LNCaP clone FGC (cell line): ENCODE measurements around the gene COA8.

Experiments
- DNase-seq: peaks from one replicate; pipeline ENCODE4 v3.0.0-alpha.2; 2011; ENCODE audit warnings: low read depth
- H3K4me3 ChIP-seq: 2 replicates; pipeline ENCODE4 v1.5.1; 2011; ENCODE audit warnings: mild to moderate bottlenecking, low read depth, low read length, control low read depth
- TF ChIP-seq, protein P1 (sequence below): IDR thresholded peaks from 2 replicates; pipeline ENCODE4 v1.5.1; 2012; ENCODE audit warnings: mild to moderate bottlenecking; ENCODE audit not compliant: control insufficient read depth, insufficient read depth; ENCODE audit errors: extremely low read depth

Gene COA8

DNA sequence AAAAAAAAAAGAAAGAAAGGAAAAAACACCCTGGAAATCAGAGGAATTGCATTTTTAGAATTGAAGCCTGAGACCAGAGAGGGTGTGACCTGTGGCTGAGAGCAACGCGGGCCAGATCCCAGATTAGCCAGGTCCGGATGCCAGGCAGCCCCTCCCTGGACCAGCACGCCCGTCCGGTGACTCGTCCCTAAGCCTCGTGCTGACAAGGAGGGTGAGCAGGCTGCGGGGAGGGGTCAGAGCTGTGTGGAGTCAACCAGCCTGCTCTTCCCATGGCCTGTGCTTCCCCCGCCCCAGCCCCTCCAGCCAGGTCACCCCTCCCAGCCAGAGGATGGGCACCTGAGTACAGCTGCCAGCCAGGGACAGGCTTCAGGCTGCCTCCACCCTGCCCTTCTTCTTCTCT is 62.1 kb downstream of the COA8 start:
- TF ChIP-seq, protein P1, sequence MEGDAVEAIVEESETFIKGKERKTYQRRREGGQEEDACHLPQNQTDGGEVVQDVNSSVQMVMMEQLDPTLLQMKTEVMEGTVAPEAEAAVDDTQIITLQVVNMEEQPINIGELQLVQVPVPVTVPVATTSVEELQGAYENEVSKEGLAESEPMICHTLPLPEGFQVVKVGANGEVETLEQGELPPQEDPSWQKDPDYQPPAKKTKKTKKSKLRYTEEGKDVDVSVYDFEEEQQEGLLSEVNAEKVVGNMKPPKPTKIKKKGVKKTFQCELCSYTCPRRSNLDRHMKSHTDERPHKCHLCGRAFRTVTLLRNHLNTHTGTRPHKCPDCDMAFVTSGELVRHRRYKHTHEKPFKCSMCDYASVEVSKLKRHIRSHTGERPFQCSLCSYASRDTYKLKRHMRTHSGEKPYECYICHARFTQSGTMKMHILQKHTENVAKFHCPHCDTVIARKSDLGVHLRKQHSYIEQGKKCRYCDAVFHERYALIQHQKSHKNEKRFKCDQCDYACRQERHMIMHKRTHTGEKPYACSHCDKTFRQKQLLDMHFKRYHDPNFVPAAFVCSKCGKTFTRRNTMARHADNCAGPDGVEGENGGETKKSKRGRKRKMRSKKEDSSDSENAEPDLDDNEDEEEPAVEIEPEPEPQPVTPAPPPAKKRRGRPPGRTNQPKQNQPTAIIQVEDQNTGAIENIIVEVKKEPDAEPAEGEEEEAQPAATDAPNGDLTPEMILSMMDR, result no peak
- no peak for DNase-seq
- H3K4me3 ChIP-seq, result no peak overlapping the region

DNA sequence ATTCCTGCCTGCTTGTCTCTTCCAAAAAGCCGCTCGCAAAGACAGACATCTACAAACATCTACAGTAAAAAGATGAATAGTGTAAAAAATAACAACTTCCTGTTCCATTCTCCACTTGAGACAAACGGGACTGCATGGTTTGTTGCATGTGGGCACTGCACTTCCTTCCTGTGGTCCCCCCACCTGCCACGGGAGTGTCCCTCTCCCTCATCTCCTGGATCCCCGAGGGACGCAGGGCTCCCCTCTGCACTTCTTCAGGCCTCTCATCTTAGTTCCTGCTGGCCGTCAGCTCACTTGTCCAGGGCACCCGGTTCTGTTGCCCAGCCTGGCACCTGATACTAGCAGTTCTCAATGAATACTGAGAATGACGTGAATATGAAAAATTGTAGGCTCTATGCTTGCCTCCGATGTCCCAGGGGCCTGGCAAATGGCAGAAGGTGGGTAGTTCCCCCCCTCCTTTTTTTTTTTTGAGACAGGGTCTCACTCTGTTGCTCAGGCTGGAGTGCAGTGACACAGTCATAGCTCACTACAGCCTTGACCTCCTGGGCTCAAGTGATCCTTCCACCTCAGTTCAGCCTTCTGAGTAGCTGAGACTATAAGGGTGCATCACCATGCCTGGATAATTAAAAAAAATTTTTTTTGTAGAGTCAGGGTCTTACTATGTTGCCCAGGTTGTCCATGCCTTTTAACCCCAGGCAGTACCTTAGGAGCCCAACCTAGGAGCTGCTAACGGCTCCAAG is 62.8 kb downstream of the COA8 start:
- DNase-seq, result no peak
- no peak overlapping the region for H3K4me3 ChIP-seq
- TF ChIP-seq, protein P1, result no peak

DNA sequence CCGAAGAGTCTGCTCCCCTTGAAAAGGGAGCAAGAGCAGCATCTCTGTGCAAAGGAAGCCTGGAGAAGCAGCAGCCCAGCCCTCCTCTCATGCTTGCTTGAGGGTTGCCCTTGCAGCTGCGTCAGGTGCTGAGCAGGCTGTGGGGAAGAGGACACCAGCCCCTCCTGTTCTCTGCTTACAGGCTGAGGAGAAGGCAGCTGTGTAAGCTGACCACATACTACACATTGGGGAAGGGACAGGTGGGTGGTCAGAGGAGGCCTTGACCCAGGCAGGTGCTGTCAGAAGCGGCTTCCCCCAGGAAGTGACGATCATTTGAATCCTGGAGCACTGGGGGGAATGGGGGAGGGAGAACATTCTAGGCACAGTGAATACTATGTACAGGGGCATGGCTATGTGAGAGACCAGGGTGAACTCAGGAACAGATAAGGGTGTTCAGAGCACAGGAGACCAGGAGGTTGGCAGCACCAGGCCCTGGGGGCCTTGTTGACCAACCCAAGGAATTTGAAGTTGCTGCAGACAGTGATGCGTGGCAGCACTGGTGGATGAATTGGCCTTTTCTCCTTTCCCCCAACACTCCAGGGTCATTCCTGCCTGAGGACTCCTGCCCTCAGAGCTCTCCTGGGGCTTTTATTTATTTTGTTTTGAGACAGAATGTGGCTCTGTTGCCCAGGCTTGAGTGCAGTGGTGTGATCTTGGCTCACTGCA is 63.5 kb downstream of the COA8 start:
- no peak for DNase-seq
- TF ChIP-seq, protein P1, result no peak
- no peak overlapping the region for H3K4me3 ChIP-seq

DNA sequence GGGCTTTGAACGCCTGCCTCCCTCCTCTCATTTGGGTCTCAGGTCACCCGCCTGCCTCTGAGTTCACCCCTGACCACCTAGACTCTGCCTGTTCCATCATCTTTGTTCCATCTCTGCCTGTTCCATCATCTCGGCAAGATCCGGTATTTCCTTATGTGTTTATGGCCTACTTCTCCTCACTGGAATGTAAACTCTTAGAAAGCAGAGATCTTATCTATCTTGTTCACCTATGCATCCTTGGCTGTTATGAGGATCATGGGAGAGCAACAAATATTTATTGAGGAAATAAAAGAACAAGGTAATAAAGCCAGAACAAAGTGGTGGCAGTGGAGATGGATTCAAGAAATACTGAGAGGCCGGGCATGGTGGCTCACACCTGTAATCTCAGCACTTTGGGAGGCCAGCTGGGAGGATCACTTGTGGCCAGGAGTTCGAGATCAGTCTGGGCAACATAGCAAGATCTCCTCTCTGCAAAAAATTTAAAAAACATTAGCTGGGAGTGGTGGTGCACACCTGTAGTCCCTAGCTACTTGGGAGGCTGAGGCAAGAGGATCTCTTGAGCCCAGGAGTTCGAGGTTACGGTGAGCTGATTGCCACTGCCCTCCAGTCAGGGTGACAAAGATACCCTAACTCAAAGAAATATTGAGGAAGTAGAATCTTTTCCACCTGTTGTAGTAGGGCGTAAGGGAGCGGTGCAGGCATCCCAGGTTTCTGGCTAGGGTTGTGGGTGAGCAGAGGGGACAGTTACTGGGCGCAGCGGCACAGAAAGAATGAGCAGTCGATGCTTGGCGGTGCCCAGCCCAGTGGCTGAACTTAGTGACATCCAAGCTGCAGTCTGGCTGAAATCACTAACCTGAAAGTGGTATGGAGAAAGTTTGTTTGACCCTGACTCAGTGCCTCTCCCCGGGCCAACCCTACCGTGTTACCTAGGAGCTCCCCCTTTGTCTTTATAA is 64.6 kb downstream of the COA8 start:
- DNase-seq, result peak; percentile 87
- TF ChIP-seq, protein P1, result no peak
- no peak overlapping the region for H3K4me3 ChIP-seq

DNA sequence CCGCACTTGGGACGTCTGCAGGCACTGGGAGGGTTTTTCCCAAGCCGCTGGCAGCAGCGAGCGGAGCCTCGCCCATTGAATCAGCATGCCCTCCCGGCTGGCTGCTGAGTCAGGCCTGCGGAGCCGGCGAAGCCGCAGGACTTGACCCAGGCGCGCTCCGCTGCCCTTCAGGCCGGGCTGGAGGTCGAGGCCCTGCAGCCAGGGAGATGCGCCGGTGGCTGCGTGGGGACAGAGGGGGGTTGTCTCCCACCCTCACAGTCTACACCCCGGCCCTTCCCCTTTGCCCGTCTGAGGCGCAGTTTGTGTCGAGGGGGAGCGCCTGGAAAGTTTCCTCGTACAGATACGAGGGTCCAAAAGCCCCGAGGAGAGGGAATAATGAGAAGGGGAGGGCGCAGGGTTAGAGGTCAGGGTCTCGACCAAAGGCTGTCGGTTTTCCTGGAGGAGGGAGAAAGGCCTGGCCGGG is 65.5 kb downstream of the COA8 start:
- TF ChIP-seq, protein P1, result no peak
- DNase-seq, result no peak
- H3K4me3 ChIP-seq, result peak overlapping the region; percentile 80

DNA sequence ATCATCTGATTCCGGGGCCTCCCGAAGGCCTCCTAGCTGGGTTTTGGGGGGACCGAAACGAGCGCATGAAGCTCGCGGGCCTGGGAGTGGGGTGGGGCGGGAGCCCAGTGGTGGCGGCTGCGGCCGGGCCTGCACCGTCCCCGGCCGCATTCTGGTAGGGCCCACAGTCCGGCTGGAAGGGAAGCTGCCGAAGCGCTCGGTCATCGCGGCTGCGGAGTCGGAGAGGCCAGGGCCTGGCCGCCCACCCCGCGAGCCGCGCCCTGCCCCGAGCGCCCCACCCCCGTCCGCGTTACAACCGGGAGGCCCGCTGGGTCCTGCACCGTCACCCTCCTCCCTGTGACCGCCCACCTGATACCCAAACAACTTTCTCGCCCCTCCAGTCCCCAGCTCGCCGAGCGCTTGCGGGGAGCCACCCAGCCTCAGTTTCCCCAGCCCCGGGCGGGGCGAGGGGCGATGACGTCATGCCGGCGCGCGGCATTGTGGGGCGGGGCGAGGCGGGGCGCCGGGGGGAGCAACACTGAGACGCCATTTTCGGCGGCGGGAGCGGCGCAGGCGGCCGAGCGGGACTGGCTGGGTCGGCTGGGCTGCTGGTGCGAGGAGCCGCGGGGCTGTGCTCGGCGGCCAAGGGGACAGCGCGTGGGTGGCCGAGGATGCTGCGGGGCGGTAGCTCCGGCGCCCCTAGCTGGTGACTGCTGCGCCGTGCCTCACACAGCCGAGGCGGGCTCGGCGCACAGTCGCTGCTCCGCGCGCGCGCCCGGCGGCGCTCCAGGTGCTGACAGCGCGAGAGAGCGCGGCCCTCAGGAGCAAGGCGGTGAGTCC is 66.1 kb downstream of the COA8 start, which contains the start of gene KLC1:
Gene KLC1, plus strand, starts transcription at position 528 of the 819 bp plus-strand sequence. CDS start 25,354 bp downstream, outside the sequence.
- TF ChIP-seq, protein P1, result no peak
- H3K4me3 ChIP-seq, result peak within 1 kb of the TSS; percentile 80
- DNase-seq, result no peak
